HepG2 (cell line): ENCODE data around the gene AKR1C4. TPM values are rescaled to one million over a fixed set of nuclear protein-coding genes. Genes with fewer than 3 reads are reported as not detected.
A peak's percentile ranks its signal among the peaks of the same experiment; 100 is the strongest.

Experiments used
- GATAD2A ChIP-seq: IDR thresholded peaks from 2 replicates; pipeline ENCODE4 v1.6.1; 2016
- GPBP1L1 ChIP-seq: sonication (generic); formaldehyde crosslinking; IDR thresholded peaks from 2 replicates; pipeline ENCODE4 v1.5.0; 2020; ENCODE audit warnings: mild to moderate bottlenecking, missing genetic modification reagents
- HDAC1 ChIP-seq: sonication (generic); formaldehyde crosslinking; IDR thresholded peaks from 2 replicates; pipeline ENCODE4 v1.5.1; 2020; ENCODE audit warnings: mild to moderate bottlenecking, missing genetic modification reagents
- HNF1B ChIP-seq: sonication (generic); formaldehyde crosslinking; IDR thresholded peaks from 2 replicates; pipeline ENCODE4 v1.5.1; 2020; ENCODE audit warnings: mild to moderate bottlenecking, moderate library complexity, missing genetic modification reagents
- IRF2 ChIP-seq: IDR thresholded peaks from 2 replicates; pipeline ENCODE4 v1.6.1; 2018; ENCODE audit warnings: missing genetic modification reagents, missing compliant biosample characterization
- LRRFIP1 ChIP-seq: sonication (generic); formaldehyde crosslinking; conservative IDR thresholded peaks from 2 replicates; pipeline ENCODE4 v1.4.0; 2020; ENCODE audit warnings: missing genetic modification reagents
- NFYC ChIP-seq: IDR thresholded peaks from 2 replicates; pipeline ENCODE4 v1.6.1; 2016; ENCODE audit warnings: missing genetic modification reagents, missing compliant biosample characterization
- NR2C2 ChIP-seq: sonication (generic); formaldehyde crosslinking; IDR thresholded peaks from 2 replicates; pipeline ENCODE4 v1.4.0; 2020; ENCODE audit warnings: missing genetic modification reagents, mild to moderate bottlenecking, moderate library complexity, borderline replicate concordance
- TBL1XR1 ChIP-seq: fragments of 150-350 bp; IDR thresholded peaks from 2 replicates; pipeline ENCODE4 v1.6.1; 2014; ENCODE audit warnings: borderline replicate concordance, low read length; ENCODE audit not compliant: partially characterized antibody
- TBP ChIP-seq: sonication (generic); formaldehyde crosslinking; IDR thresholded peaks from 2 replicates; pipeline ENCODE4 v1.5.0; 2020; ENCODE audit warnings: missing genetic modification reagents
- ZBTB1 ChIP-seq: sonication (generic); formaldehyde crosslinking; IDR thresholded peaks from 2 replicates; pipeline ENCODE4 v1.4.0; 2020; ENCODE audit warnings: missing genetic modification reagents, borderline replicate concordance
- ZBTB38 ChIP-seq: sonication (generic); formaldehyde crosslinking; IDR thresholded peaks from 2 replicates; pipeline ENCODE4 v1.5.1; 2020; ENCODE audit warnings: mild to moderate bottlenecking, missing genetic modification reagents
- ZBTB42 ChIP-seq: sonication (generic); formaldehyde crosslinking; IDR thresholded peaks from 2 replicates; pipeline ENCODE4 v1.5.0; 2020; ENCODE audit warnings: mild to moderate bottlenecking, missing genetic modification reagents
- ZNF12 ChIP-seq: sonication (generic); formaldehyde crosslinking; IDR thresholded peaks from 2 replicates; pipeline ENCODE4 v1.5.0; 2020; ENCODE audit warnings: missing genetic modification reagents
- ZNF609 ChIP-seq: sonication (generic); formaldehyde crosslinking; IDR thresholded peaks from 2 replicates; pipeline ENCODE4 v1.4.0; 2020; ENCODE audit warnings: mild to moderate bottlenecking, missing genetic modification reagents, borderline replicate concordance
- ZNF75D ChIP-seq: sonication (generic); formaldehyde crosslinking; IDR thresholded peaks from 2 replicates; pipeline ENCODE4 v1.8.1; 2023; ENCODE audit warnings: missing genetic modification reagents, mild to moderate bottlenecking, borderline replicate concordance
- polyA plus RNA-seq, 8 experiments: library from polyadenylated mRNA; depleted of rRNA in 3 of 8; stranded (reverse) in 7 of 8; unstranded in 1 of 8; fragments of >200 nt; fragmentation: Illumina TruSeq in 4 of 8; extraction: Trizol in 4 of 8; gene quantifications; 2 replicates each; pipeline versions ENCODE4 v1.2.1 to v1.2.3, GENCODE V29; 2011 to 2016; ENCODE audit warnings: low read depth in 4 of 8, missing spikeins in 1 of 8, mixed read lengths in 1 of 8; ENCODE audit not compliant: insufficient read depth in 1 of 8
- total RNA-seq, 5 experiments: library from RNA; depleted of rRNA; stranded (reverse); fragments of >200 nt; fragmentation: Illumina TruSeq; extraction: Trizol; gene quantifications; 2 replicates each; pipeline ENCODE4 v1.2.3, GENCODE V29; 2016; ENCODE audit warnings: low read depth in 1 of 5

AKR1C4 gene
- total and polyA plus RNA-seq, 2 of the 13 experiments (the other 11 are each of a cell fraction or from before 2014, with no cell fraction given): 0.18 to 1.3 TPM

GRCh38 chr10:5147255-5147980 is 49.2 kb upstream of the AKR1C4 start (continued):
- TF ChIP-seq ZNF12 (CRISPR knock-in tag) (peak; percentile 53; the same call in 1 of the 2 replicates), ZNF75D (CRISPR knock-in tag) (no peak), ZNF609 (peak; percentile 90), ZBTB38 (no peak), NR2C2 (CRISPR knock-in tag) (peak; percentile 81), GATAD2A (CRISPR knock-in tag) (peak; percentile 96), IRF2 (peak; percentile 90), TBL1XR1 (peak; percentile 53), TBP (CRISPR knock-in tag) (no peak), HNF1B (CRISPR knock-in tag) (peak; percentile 98), GPBP1L1 (CRISPR knock-in tag) (no peak), NFYC (no peak), ZBTB42 (CRISPR knock-in tag) (no peak), LRRFIP1 (CRISPR knock-in tag) (no peak), HDAC1 (CRISPR knock-in tag) (peak; percentile 72; the same call in 1 of the 2 replicates), ZBTB1 (no peak)
